Right cardiac atrium (tissue), 5 donors: Measurements from ENCODE around the gene RAET1E. TPM values are rescaled to one million over a fixed set of nuclear protein-coding genes. Genes with fewer than 3 reads are reported as not detected.
"Not testable (repeated sequence)": the region's sequence is repeated elsewhere in the genome, so short reads cannot be mapped to it uniquely, and the experiment has no call there.

Source experiments
- ATAC-seq, 2 donors: fragments of 200-7000 bp; cut with Tn5 transposase; one replicate each; pipeline versions ENCODE4 v1.8.0 to v1.9.1; 2020; ENCODE audit warnings: moderate library complexity in 2 of 2, mild to moderate bottlenecking in 1 of 2
- DNase-seq, 3 donors: peaks; one replicate each; pipeline ENCODE4 v3.0.0-alpha.2; 2020
- H3K27ac ChIP-seq: one replicate; pipeline ENCODE4 v1.5.1; 2013; ENCODE audit warnings: mild to moderate bottlenecking, low read length, control low read depth, moderate library complexity
- H3K27me3 ChIP-seq: one replicate; pipeline ENCODE4 v1.6.1; 2013; ENCODE audit not compliant: control insufficient read depth, insufficient read depth
- H3K4me1 ChIP-seq: one replicate; pipeline ENCODE4 v1.6.1; 2013; ENCODE audit warnings: low read length; ENCODE audit not compliant: control insufficient read depth, insufficient read depth
- H3K4me3 ChIP-seq: one replicate; pipeline ENCODE4 v1.5.1; 2013; ENCODE audit warnings: low read length, control low read depth
- H3K9me3 ChIP-seq: one replicate; pipeline ENCODE4 v1.6.1; 2013; ENCODE audit warnings: low read length; ENCODE audit not compliant: control insufficient read depth
- whole genome bisulfite sequencing: extraction: QIAGEN DNeasy Blood & Tissue Kit; methylation state at CpG from one replicate; pipeline ENCODE4 v1.1.7; 2013; 5-methylcytosine and 5-hydroxymethylcytosine counted together
- intact Hi-C, 4 donors: fragments of 100-400 bp; cut with DNase I; formaldehyde crosslinking; loops; one replicate each; pipeline versions ENCODE4 v1.11.0 to v1.14.0; 2022 to 2023
- polyA plus RNA-seq: library from polyadenylated mRNA; stranded (reverse); fragments of 200-250 nt; gene quantifications from one replicate; pipeline ENCODE4 v1.2.3, GENCODE V29; 2013
- total RNA-seq, 4 donors: library from RNA; stranded (reverse); fragmentation: NEBNext Ultra II Directional; extraction: Animal tissue kit (Norgen Biotek cat#: 25700); gene quantifications; one replicate each; pipeline ENCODE4 v1.2.1, GENCODE V29; 2021
- donor health status: healthy with polysubstance abuse.
- donor health status: DM: no; HTN: yes; CAD: no.
- donor health status: DM: no; HTN: no; CAD: no.
- donor health status: DM: no; HTN: yes; CAD: no; lungs with severe emphysema.
- donor health status: DM: yes; HTN: yes; CAD: no.

RAET1E gene
- total and polyA plus RNA-seq, 5 donors: 0.17 to 0.45 (median 0.41) TPM

DNA sequence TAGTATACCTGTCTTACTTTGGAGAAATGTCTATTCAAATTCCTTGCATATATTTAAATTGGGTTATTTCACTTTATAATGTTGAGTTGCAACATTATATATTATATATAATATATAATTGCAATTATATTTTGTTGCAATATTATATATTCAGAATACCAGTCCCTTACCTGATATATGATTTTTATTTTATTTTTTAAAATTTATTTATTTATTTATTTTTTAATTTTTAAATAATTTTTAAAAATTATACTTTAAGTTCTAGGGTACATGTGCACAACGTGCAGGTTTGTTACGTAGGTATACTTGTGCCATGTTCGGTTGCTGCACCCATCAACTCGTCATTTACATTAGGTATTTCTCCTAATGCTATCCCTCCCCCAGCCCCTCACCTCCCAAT, 29.1 kb upstream of the RAET1E start:
- not testable (repeated sequence) for H3K4me1 ChIP-seq, DNase-seq, H3K9me3 ChIP-seq, H3K4me3 ChIP-seq, ATAC-seq, H3K27me3 ChIP-seq, H3K27ac ChIP-seq
- WGBS: 85% methylated on average over 4 of the region's 4 CpGs
- intact Hi-C loops: loop anchor here in 3 of 4 donors (2.0 to 10.0 kb wide), 2 partner anchors 92 to 202 kb away; no protein-coding TSS in a partner anchor

- intact Hi-C loops: loop anchor here in 3 of 4 donors (2.0 to 10.0 kb wide), 2 partner anchors 91 to 201 kb away; no protein-coding TSS in a partner anchor
- 3% methylated on average over 31 of the region's 31 CpGs for WGBS
- H3K9me3 ChIP-seq: no peaks in the 10 kb centered on the region
- peak; percentile 92 to 94 for ATAC-seq
- peak overlapping the region; percentile 6 for H3K27ac ChIP-seq
- H3K4me3 ChIP-seq: peak overlapping the region; percentile 45
- no peaks in the 10 kb centered on the region for H3K4me1 ChIP-seq
- H3K27me3 ChIP-seq: no peaks in the 10 kb centered on the region
- peak; percentile 88 to 97 (median 94) for DNase-seq
These were observed 28.3 kb upstream of the RAET1E start for GRCh38 chr6:149925974-149926777.

DNA sequence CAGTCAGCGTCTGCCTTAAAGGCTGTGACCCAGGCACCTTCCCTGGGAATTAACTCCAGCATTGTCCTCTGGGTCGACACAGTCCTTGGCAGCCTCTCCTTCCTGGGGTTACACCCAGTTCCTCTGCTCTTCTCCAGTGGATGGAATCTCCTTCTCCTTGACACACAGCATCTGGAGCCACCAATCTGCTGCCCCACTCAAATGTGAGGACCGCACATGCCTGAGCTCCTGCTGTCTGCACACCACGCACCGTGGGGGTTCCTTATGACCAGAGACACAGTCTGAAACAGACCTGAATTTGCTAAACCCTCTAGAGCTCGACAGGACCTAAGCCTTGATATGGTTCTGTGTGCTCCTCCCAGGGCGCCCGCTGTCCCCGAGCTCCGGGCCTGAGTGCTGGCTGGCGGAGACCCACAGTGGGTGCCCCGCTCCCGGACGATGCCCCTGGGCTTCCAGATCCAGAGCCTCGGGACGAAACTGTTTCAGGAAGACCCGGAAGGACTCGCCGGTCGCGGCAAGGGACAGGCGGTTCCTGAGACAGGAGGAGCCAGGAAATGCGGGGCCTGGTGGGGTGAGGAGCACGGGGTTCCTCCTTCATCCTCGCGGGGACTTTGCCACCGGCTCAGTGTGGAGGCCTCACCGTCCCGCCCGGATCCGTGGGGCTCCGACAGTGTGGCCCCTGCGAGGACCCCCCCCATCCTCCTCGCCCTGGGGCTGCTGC, 27.5 kb upstream of the RAET1E start:
- Histone ChIP-seq H3K4me1 (no peaks in the 10 kb centered on the region), H3K9me3 (no peaks in the 10 kb centered on the region), H3K27ac (peak overlapping the region; percentile 6), H3K4me3 (peak overlapping the region; percentile 45), H3K27me3 (no peaks in the 10 kb centered on the region)
- 9% methylated on average over 34 of the region's 34 CpGs for WGBS
- ATAC-seq (peak; percentile 42 to 58), DNase-seq (peak; percentile 48 to 81 (median 70))
- intact Hi-C loops: loop anchor here in 1 of 4 donors (10.0 kb wide), 1 partner anchor 201 kb away; no protein-coding TSS in a partner anchor

DNA sequence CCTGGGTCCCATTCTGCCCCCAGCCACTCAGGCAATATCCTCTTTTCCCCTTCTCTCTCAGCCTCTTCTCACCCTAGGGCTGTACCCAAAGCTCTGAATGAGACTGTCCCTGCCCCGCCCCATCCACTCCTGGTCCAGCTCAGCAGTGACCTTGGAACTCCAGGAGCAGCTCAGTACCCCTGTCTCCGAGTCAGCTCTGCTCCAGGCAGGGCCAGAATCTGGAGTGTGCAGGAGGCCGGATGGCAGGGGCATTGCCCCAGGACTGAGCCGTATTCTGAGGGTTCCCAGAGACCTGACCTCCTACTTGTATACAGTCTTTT, 27.0 kb upstream of the RAET1E start:
- intact Hi-C loops: loop anchor here in 2 of 4 donors (5.0 to 10.0 kb wide), 3 partner anchors 58 to 200 kb away; no protein-coding TSS in a partner anchor
- Histone ChIP-seq H3K4me3 (no peak overlapping the region), H3K27me3 (no peaks in the 10 kb centered on the region), H3K27ac (no peak overlapping the region), H3K9me3 (no peaks in the 10 kb centered on the region), H3K4me1 (no peaks in the 10 kb centered on the region)
- no peak for ATAC-seq
- 82% methylated on average over 4 of the region's 4 CpGs for WGBS
- DNase-seq: no peak

DNA sequence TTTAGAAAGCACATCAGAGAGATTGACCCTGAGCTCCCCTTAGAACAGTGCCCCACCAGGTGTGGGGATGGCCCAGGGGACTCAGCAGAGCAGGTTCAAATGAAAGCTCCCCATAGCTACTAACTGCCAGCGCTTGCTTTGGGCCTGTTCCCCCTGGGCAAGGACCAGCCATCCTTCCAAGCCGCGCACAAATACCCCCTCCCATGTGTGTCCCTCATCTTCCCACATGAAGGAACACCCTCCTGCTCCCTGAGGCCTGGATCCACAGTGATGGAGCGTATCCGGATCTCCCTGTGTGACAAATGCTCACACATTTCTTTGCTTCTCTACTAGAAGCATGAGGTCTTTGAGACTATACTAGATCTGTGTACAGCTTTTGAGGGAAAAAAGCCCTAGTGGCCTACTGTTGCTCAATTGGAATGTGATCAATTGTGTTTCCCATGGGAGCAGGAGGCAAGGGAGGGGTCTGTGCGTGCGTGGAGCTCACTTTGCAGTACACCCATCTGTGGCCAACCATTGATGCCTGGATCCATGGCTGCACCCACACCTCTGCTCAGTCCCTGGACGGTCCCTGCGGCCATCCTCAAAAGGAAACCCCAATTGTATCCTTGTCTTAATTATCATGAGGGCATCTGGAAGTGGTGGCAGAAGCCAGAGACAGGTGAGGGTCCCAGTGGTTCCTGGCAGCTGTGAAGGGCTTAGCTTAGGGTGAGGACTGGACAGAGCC, 26.5 kb upstream of the RAET1E start:
- Histone ChIP-seq H3K4me1 (no peaks in the 10 kb centered on the region), H3K27me3 (no peaks in the 10 kb centered on the region), H3K4me3 (no peak overlapping the region), H3K9me3 (no peaks in the 10 kb centered on the region), H3K27ac (no peak overlapping the region)
- no peak for DNase-seq
- intact Hi-C loops: loop anchor here in 2 of 4 donors (5.0 to 10.0 kb wide), 3 partner anchors 57 to 200 kb away; no protein-coding TSS in a partner anchor
- ATAC-seq: no peak
- WGBS: 76% methylated on average over 9 of the region's 9 CpGs

DNA sequence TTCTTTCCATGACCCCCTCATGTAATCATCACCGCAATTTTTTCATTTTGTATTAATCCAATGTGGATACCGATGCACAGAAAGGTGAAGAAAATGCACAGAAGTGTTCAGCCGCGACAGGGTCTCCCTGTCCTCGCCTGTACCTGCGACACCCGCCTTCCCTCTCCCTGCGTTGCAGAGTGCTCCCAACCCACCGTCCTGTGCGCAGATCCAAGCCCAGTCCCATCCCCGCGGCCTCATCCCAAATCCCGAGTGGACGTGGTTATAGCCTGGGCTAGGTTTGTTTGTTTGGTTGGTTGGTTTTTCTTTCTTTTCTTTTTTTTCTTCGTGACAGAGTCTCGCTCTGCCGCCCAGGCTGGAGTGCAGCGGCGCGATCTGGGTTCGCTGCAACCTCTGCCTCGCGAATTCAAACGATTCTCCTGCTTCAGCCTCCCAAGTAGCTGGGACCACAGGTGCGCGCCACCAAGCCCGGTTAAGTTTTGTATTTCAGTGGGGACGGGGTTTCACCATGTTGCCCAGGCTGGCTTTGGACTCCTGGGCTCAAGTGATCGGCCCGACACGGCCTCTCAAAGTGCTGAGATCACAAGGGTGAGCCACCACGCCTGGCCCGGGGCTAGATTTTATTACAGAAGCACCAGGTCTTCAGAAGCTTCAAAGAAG, 25.5 kb upstream of the RAET1E start:
- Histone ChIP-seq H3K27me3 (no peaks in the 10 kb centered on the region), H3K4me1 (no peaks in the 10 kb centered on the region), H3K4me3 (peak overlapping the region; percentile 7), H3K9me3 (no peaks in the 10 kb centered on the region), H3K27ac (no peak overlapping the region)
- no peak for ATAC-seq
- intact Hi-C loops: loop anchor here in 2 of 4 donors (5.0 to 10.0 kb wide), 3 partner anchors 56 to 199 kb away; no protein-coding TSS in a partner anchor
- DNase-seq: no peak
- WGBS: 23% methylated on average over 33 of the region's 33 CpGs

GRCh38 chr6:149922642-149923326, 24.9 kb upstream of the RAET1E start, which contains the start of gene RAET1G:
TSS of gene RAET1G (minus strand) at chr6:149923121. CDS start at chr6:149923010, 111 bp downstream.
- under 1% methylated on average over 40 of the region's 40 CpGs for WGBS
- DNase-seq (peak; percentile 94 to 97 (median 96)), ATAC-seq (peak; percentile 91 to 93)
- Histone ChIP-seq H3K27ac (no peak within 1 kb of the TSS), H3K27me3 (no peaks in the 10 kb centered on the region), H3K4me1 (no peaks in the 10 kb centered on the region), H3K4me3 (peak within 1 kb of the TSS; percentile 7), H3K9me3 (no peaks in the 10 kb centered on the region)
- intact Hi-C loops: loop anchor here in 2 of 4 donors (5.0 to 10.0 kb wide), 3 partner anchors 55 to 198 kb away; no protein-coding TSS in a partner anchor

GRCh38 chr6:149922091-149922490, 24.2 kb upstream of the RAET1E start:
- not testable (repeated sequence) for H3K27ac ChIP-seq, H3K4me3 ChIP-seq, H3K27me3 ChIP-seq, H3K9me3 ChIP-seq, H3K4me1 ChIP-seq, ATAC-seq, DNase-seq
- intact Hi-C loops: loop anchor here in 2 of 4 donors (5.0 to 10.0 kb wide), 3 partner anchors 55 to 197 kb away; no protein-coding TSS in a partner anchor
- 39% methylated on average over 5 of the region's 5 CpGs for WGBS

- no peak for ATAC-seq
- Histone ChIP-seq H3K27ac (no peak overlapping the region), H3K27me3 (no peaks in the 10 kb centered on the region), H3K9me3 (no peaks in the 10 kb centered on the region), H3K4me3 (no peak overlapping the region), H3K4me1 (no peaks in the 10 kb centered on the region)
- peak in 1 of 3 donors; percentile 16 for DNase-seq
- WGBS: 91% methylated on average over 6 of the region's 6 CpGs
- intact Hi-C loops: loop anchor here in 2 of 4 donors (5.0 to 10.0 kb wide), 3 partner anchors 54 to 197 kb away; no protein-coding TSS in a partner anchor
These were observed 23.4 kb upstream of the RAET1E start for GRCh38 chr6:149921361-149921760.
